WTC11 (cell line): ENCODE measurements around the gene SCML1.

Experiments used
- CREB1 ChIP-seq: sonication (generic); formaldehyde crosslinking; IDR thresholded peaks from 2 replicates; pipeline ENCODE4 v1.8.0; 2023; ENCODE audit warnings: mild to moderate bottlenecking, missing genetic modification reagents
- E2F4 ChIP-seq: sonication (generic); formaldehyde crosslinking; IDR thresholded peaks from 2 replicates; pipeline ENCODE4 v1.8.1; 2022; ENCODE audit warnings: low read depth, mild to moderate bottlenecking, moderate library complexity, missing genetic modification reagents, borderline replicate concordance
- ELF4 ChIP-seq: sonication (generic); formaldehyde crosslinking; IDR thresholded peaks from 2 replicates; pipeline ENCODE4 v1.8.1; 2022; ENCODE audit warnings: low read depth, mild to moderate bottlenecking, moderate library complexity, missing genetic modification reagents
- FOXK1 ChIP-seq: sonication (generic); formaldehyde crosslinking; IDR thresholded peaks from 2 replicates; pipeline ENCODE4 v1.8.0; 2022; ENCODE audit warnings: mild to moderate bottlenecking, moderate library complexity, missing genetic modification reagents
- MAX ChIP-seq: sonication (generic); formaldehyde crosslinking; IDR thresholded peaks from 2 replicates; pipeline ENCODE4 v1.8.0; 2022; ENCODE audit warnings: mild to moderate bottlenecking, missing genetic modification reagents
- MLX ChIP-seq: sonication (generic); formaldehyde crosslinking; IDR thresholded peaks from 2 replicates; pipeline ENCODE4 v1.8.1; 2023; ENCODE audit warnings: mild to moderate bottlenecking, missing genetic modification reagents, moderate library complexity
- NFE2L1 ChIP-seq: sonication (generic); formaldehyde crosslinking; IDR thresholded peaks from 2 replicates; pipeline ENCODE4 v1.8.1; 2023; ENCODE audit warnings: missing genetic modification reagents
- ZBTB21 ChIP-seq: sonication (generic); formaldehyde crosslinking; IDR thresholded peaks from 2 replicates; pipeline ENCODE4 v1.8.1; 2023; ENCODE audit warnings: mild to moderate bottlenecking, missing genetic modification reagents, borderline replicate concordance
- ZBTB43 ChIP-seq: sonication (generic); formaldehyde crosslinking; IDR thresholded peaks from 2 replicates; pipeline ENCODE4 v1.8.1; 2023; ENCODE audit warnings: mild to moderate bottlenecking, missing genetic modification reagents
- TF ChIP-seq, protein P1 (sequence below): sonication (generic); formaldehyde crosslinking; conservative IDR thresholded peaks from 2 replicates; pipeline ENCODE4 v1.8.1; 2022; ENCODE audit warnings: mild to moderate bottlenecking, missing genetic modification reagents
- TF ChIP-seq, protein P2 (sequence below): fragments of 200-600 bp; IDR thresholded peaks from 2 replicates; pipeline ENCODE4 v1.8.0; 2022; ENCODE audit warnings: antibody characterized with exemption
- TF ChIP-seq, protein P3 (sequence below): sonication (generic); formaldehyde crosslinking; IDR thresholded peaks from 2 replicates; pipeline ENCODE4 v1.8.0; 2022; ENCODE audit warnings: mild to moderate bottlenecking, missing genetic modification reagents
- TF ChIP-seq, protein P4 (sequence below): sonication (generic); formaldehyde crosslinking; IDR thresholded peaks from 2 replicates; pipeline ENCODE4 v1.8.0; 2023; ENCODE audit warnings: missing genetic modification reagents, mild to moderate bottlenecking, borderline replicate concordance

- TF ChIP-seq, protein P1, sequence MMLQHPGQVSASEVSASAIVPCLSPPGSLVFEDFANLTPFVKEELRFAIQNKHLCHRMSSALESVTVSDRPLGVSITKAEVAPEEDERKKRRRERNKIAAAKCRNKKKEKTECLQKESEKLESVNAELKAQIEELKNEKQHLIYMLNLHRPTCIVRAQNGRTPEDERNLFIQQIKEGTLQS: no peak
- TF ChIP-seq, protein P2, sequence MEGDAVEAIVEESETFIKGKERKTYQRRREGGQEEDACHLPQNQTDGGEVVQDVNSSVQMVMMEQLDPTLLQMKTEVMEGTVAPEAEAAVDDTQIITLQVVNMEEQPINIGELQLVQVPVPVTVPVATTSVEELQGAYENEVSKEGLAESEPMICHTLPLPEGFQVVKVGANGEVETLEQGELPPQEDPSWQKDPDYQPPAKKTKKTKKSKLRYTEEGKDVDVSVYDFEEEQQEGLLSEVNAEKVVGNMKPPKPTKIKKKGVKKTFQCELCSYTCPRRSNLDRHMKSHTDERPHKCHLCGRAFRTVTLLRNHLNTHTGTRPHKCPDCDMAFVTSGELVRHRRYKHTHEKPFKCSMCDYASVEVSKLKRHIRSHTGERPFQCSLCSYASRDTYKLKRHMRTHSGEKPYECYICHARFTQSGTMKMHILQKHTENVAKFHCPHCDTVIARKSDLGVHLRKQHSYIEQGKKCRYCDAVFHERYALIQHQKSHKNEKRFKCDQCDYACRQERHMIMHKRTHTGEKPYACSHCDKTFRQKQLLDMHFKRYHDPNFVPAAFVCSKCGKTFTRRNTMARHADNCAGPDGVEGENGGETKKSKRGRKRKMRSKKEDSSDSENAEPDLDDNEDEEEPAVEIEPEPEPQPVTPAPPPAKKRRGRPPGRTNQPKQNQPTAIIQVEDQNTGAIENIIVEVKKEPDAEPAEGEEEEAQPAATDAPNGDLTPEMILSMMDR: no peak
- TF ChIP-seq ZBTB21 (CRISPR knock-in tag) (no peak), NFE2L1 (CRISPR knock-in tag) (no peak), FOXK1 (CRISPR knock-in tag) (no peak), MLX (CRISPR knock-in tag) (no peak), ELF4 (no peak), ZBTB43 (no peak), CREB1 (CRISPR knock-in tag) (no peak), MAX (CRISPR knock-in tag) (no peak), E2F4 (CRISPR knock-in tag) (no peak)
- TF ChIP-seq, protein P3, sequence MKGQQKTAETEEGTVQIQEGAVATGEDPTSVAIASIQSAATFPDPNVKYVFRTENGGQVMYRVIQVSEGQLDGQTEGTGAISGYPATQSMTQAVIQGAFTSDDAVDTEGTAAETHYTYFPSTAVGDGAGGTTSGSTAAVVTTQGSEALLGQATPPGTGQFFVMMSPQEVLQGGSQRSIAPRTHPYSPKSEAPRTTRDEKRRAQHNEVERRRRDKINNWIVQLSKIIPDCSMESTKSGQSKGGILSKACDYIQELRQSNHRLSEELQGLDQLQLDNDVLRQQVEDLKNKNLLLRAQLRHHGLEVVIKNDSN (CRISPR knock-in tag): no peak
- TF ChIP-seq, protein P4, sequence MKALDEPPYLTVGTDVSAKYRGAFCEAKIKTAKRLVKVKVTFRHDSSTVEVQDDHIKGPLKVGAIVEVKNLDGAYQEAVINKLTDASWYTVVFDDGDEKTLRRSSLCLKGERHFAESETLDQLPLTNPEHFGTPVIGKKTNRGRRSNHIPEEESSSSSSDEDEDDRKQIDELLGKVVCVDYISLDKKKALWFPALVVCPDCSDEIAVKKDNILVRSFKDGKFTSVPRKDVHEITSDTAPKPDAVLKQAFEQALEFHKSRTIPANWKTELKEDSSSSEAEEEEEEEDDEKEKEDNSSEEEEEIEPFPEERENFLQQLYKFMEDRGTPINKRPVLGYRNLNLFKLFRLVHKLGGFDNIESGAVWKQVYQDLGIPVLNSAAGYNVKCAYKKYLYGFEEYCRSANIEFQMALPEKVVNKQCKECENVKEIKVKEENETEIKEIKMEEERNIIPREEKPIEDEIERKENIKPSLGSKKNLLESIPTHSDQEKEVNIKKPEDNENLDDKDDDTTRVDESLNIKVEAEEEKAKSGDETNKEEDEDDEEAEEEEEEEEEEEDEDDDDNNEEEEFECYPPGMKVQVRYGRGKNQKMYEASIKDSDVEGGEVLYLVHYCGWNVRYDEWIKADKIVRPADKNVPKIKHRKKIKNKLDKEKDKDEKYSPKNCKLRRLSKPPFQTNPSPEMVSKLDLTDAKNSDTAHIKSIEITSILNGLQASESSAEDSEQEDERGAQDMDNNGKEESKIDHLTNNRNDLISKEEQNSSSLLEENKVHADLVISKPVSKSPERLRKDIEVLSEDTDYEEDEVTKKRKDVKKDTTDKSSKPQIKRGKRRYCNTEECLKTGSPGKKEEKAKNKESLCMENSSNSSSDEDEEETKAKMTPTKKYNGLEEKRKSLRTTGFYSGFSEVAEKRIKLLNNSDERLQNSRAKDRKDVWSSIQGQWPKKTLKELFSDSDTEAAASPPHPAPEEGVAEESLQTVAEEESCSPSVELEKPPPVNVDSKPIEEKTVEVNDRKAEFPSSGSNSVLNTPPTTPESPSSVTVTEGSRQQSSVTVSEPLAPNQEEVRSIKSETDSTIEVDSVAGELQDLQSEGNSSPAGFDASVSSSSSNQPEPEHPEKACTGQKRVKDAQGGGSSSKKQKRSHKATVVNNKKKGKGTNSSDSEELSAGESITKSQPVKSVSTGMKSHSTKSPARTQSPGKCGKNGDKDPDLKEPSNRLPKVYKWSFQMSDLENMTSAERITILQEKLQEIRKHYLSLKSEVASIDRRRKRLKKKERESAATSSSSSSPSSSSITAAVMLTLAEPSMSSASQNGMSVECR (CRISPR knock-in tag): no peak
Observed at GRCh38 chrX:17737710-17737985, 355 bp downstream of the SCML1 start.
